ENCODE measurements around the gene FLNB.

Gene FLNB

GRCh38 chr3:58216496-58217195 is 208.4 kb downstream of the FLNB start:
- DNase-seq (ENCODE audit: low spot score) = no peak
- in situ Hi-C loops (cut with MboI; ENCODE audit: low pct_unique_long_range_greater_than_20kb, low sequenced_read_pairs, unreplicated experiment) = no loop called here
- TF ChIP-seq CTCF (IDR thresholded peaks at IDR 0.05; ENCODE audit: extremely low read depth, insufficient read depth, missing control alignments) = no peak

GRCh38 chr3:58217209-58217811 is 209.1 kb downstream of the FLNB start:
- in situ Hi-C loops (cut with MboI; ENCODE audit: low pct_unique_long_range_greater_than_20kb, low sequenced_read_pairs, unreplicated experiment) = no loop called here
- no peak for DNase-seq (ENCODE audit: low spot score)
- TF ChIP-seq CTCF (IDR thresholded peaks at IDR 0.05; ENCODE audit: extremely low read depth, insufficient read depth, missing control alignments) = peak; percentile 86

GRCh38 chr3:58218904-58219303 is 210.7 kb downstream of the FLNB start:
- no peak for DNase-seq (ENCODE audit: low spot score)
- no peak for TF ChIP-seq CTCF (IDR thresholded peaks at IDR 0.05; ENCODE audit: extremely low read depth, insufficient read depth, missing control alignments)
- in situ Hi-C loops (cut with MboI; ENCODE audit: low pct_unique_long_range_greater_than_20kb, low sequenced_read_pairs, unreplicated experiment) = no loop called here
